Hepatocyte (in vitro differentiated cells): Measurements from ENCODE around the gene PRDM5.

Source experiments
- EZH2phosphoT487 ChIP-seq: fragments of 200-600 bp; sonication (generic); IDR thresholded peaks from one replicate; pipeline ENCODE4 v1.6.1; 2018; ENCODE audit warnings: antibody characterized with exemption, mild to moderate bottlenecking, low read depth, moderate library complexity; ENCODE audit not compliant: unreplicated experiment, severe bottlenecking
- TF ChIP-seq, protein P1 (sequence below): fragments of 200-600 bp; sonication (generic); IDR thresholded peaks from 2 replicates; pipeline ENCODE4 v1.5.1; 2016; ENCODE audit warnings: antibody characterized with exemption, mild to moderate bottlenecking; ENCODE audit not compliant: poor library complexity

GRCh38 chr4:120918788-120919187 is 3.7 kb downstream of the PRDM5 start:
- TF ChIP-seq, protein P1, sequence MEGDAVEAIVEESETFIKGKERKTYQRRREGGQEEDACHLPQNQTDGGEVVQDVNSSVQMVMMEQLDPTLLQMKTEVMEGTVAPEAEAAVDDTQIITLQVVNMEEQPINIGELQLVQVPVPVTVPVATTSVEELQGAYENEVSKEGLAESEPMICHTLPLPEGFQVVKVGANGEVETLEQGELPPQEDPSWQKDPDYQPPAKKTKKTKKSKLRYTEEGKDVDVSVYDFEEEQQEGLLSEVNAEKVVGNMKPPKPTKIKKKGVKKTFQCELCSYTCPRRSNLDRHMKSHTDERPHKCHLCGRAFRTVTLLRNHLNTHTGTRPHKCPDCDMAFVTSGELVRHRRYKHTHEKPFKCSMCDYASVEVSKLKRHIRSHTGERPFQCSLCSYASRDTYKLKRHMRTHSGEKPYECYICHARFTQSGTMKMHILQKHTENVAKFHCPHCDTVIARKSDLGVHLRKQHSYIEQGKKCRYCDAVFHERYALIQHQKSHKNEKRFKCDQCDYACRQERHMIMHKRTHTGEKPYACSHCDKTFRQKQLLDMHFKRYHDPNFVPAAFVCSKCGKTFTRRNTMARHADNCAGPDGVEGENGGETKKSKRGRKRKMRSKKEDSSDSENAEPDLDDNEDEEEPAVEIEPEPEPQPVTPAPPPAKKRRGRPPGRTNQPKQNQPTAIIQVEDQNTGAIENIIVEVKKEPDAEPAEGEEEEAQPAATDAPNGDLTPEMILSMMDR: no peak
- no peak for TF ChIP-seq EZH2phosphoT487
